IMR-90 (cell line): ENCODE data around the gene C10orf62. TPM values are rescaled to one million over a fixed set of nuclear protein-coding genes. Genes with fewer than 3 reads are reported as not detected.
A peak's percentile ranks its signal among the peaks of the same experiment; 100 is the strongest.

ENCODE experiments used
- ATAC-seq: fragments of 200-7000 bp; cut with Tn5 transposase; 2 replicates; pipeline ENCODE4 v1.9.1; 2020; ENCODE audit warnings: low read depth, mild to moderate bottlenecking, moderate library complexity
- BruUV-seq: library from RNA; stranded (reverse); fragments of 400-500 nt; replicated peaks from 2 replicates; lab custom pipeline; 2021; lab: Mats Ljungman, UMichigan
- CTCF ChIA-PET: fragments of 300-600 bp; formaldehyde crosslinking; extraction: SDS; loops from one replicate; lab custom pipeline; 2021; ENCODE audit warnings: antibody characterized with exemption; lab: Yijun Ruan, JAX
- POLR2A ChIA-PET: fragments of 300-600 bp; sonication (Branson Sonifier 250); formaldehyde crosslinking; loops from one replicate; lab custom pipeline; 2022; ENCODE audit warnings: antibody characterized with exemption; ENCODE audit not compliant: unreplicated experiment; lab: Charles Lee
- DNase-seq: peaks from one replicate; pipeline ENCODE4 v3.0.0; 2013
- H2AFZ ChIP-seq: replicated peaks from 2 replicates; pipeline ENCODE3; 2013; ENCODE audit warnings: low read length, mild to moderate bottlenecking; ENCODE audit not compliant: poor library complexity
- H2AK5ac ChIP-seq: 2 replicates; pipeline ENCODE4 v1.6.1; 2013; ENCODE audit warnings: low read depth, low read length, inconsistent platforms
- H2AK9ac ChIP-seq: replicated peaks from 2 replicates; pipeline ENCODE3; 2013; ENCODE audit warnings: mild to moderate bottlenecking, low read depth, low read length, moderate library complexity; ENCODE audit not compliant: poor library complexity
- H2BK120ac ChIP-seq: 2 replicates; pipeline ENCODE4 v1.6.1; 2013; ENCODE audit warnings: low read depth, low read length, inconsistent platforms
- H2BK15ac ChIP-seq: 3 replicates; pipeline ENCODE4 v1.6.1; 2013; ENCODE audit warnings: low read depth, low read length, inconsistent platforms
- H2BK20ac ChIP-seq: 2 replicates; pipeline ENCODE4 v1.6.1; 2013; ENCODE audit warnings: low read depth, mild to moderate bottlenecking, inconsistent platforms, low read length, moderate library complexity
- H2BK5ac ChIP-seq: 2 replicates; pipeline ENCODE4 v1.6.1; 2013; ENCODE audit warnings: mild to moderate bottlenecking, low read depth, low read length, inconsistent platforms; ENCODE audit not compliant: poor library complexity, severe bottlenecking
- H3K14ac ChIP-seq: replicated peaks from 2 replicates; pipeline ENCODE4 v1.6.1; 2013; ENCODE audit warnings: low read depth, low read length, inconsistent platforms
- H3K18ac ChIP-seq: 2 replicates; pipeline ENCODE4 v1.6.1; 2013; ENCODE audit warnings: low read depth, low read length, control low read depth
- H3K23ac ChIP-seq: 2 replicates; pipeline ENCODE4 v1.6.1; 2013; ENCODE audit warnings: low read depth, low read length, inconsistent platforms
- H3K27ac ChIP-seq: 2 replicates; pipeline ENCODE4 v1.5.1; 2013; ENCODE audit warnings: mild to moderate bottlenecking, control low read depth, low read length; ENCODE audit not compliant: insufficient read depth
- H3K27me3 ChIP-seq: 2 replicates; pipeline ENCODE4 v1.6.1; 2013; ENCODE audit warnings: low read length; ENCODE audit not compliant: control insufficient read depth, insufficient read depth
- H3K36me3 ChIP-seq: 2 replicates; pipeline ENCODE4 v1.6.1; 2013; ENCODE audit warnings: low read length, mixed read lengths; ENCODE audit not compliant: control insufficient read depth, insufficient read depth
- H3K4ac ChIP-seq: 2 replicates; pipeline ENCODE4 v1.6.1; 2013; ENCODE audit warnings: low read depth, low read length, inconsistent platforms
- H3K4me1 ChIP-seq: 2 replicates; pipeline ENCODE4 v1.6.1; 2013; ENCODE audit warnings: low read length, mixed read lengths; ENCODE audit not compliant: control insufficient read depth, insufficient read depth
- H3K4me2 ChIP-seq: 2 replicates; pipeline ENCODE4 v1.6.1; 2013; ENCODE audit warnings: low read depth, mild to moderate bottlenecking, control low read depth, low read length, moderate library complexity
- H3K4me3 ChIP-seq: 2 replicates; pipeline ENCODE4 v1.5.1; 2013; ENCODE audit warnings: low read depth, mild to moderate bottlenecking, control low read depth, low read length, moderate library complexity; ENCODE audit not compliant: insufficient read depth
- H3K56ac ChIP-seq: 2 replicates; pipeline ENCODE4 v1.6.1; 2013; ENCODE audit warnings: low read length, inconsistent platforms; ENCODE audit not compliant: insufficient read depth; ENCODE audit errors: extremely low read depth
- H3K79me1 ChIP-seq, 2 experiments: 2 replicates each; pipeline ENCODE4 v1.6.1; 2013; ENCODE audit warnings: low read length in 2 of 2, inconsistent platforms in 1 of 2, low read depth in 1 of 2
- H3K9ac ChIP-seq: 2 replicates; pipeline ENCODE4 v1.6.1; 2013; ENCODE audit warnings: low read depth, low read length, control low read depth
- H3K9me1 ChIP-seq: 2 replicates; pipeline ENCODE4 v1.6.1; 2013; ENCODE audit warnings: low read length, inconsistent platforms; ENCODE audit not compliant: insufficient read depth
- H3K9me3 ChIP-seq: 2 replicates; pipeline ENCODE4 v1.6.1; 2013; ENCODE audit warnings: low read length; ENCODE audit not compliant: control insufficient read depth, insufficient read depth
- H4K20me1 ChIP-seq: 2 replicates; pipeline ENCODE4 v1.6.1; 2013; ENCODE audit warnings: low read length, inconsistent platforms; ENCODE audit not compliant: insufficient read depth
- H4K5ac ChIP-seq: 2 replicates; pipeline ENCODE4 v1.6.1; 2013; ENCODE audit warnings: mild to moderate bottlenecking, low read depth, low read length, control low read depth
- H4K8ac ChIP-seq, 2 experiments: 2 replicates each; pipeline ENCODE4 v1.6.1; 2013; ENCODE audit warnings: low read depth in 2 of 2, low read length in 2 of 2, control low read depth in 1 of 2, inconsistent platforms in 1 of 2
- H4K91ac ChIP-seq: 2 replicates; pipeline ENCODE4 v1.6.1; 2013; ENCODE audit warnings: low read depth, low read length, inconsistent platforms; ENCODE audit not compliant: insufficient read depth
- BHLHE40 ChIP-seq: fragments of 150-350 bp; IDR thresholded peaks from 2 replicates; pipeline ENCODE4 v1.6.1; 2016; ENCODE audit warnings: mild to moderate bottlenecking, low read depth, low read length
- CEBPB ChIP-seq: IDR thresholded peaks from 2 replicates; pipeline ENCODE4 v1.6.1; 2012; ENCODE audit warnings: low read depth, low read length, improper control_type of control experiment
- CHD1 ChIP-seq: IDR thresholded peaks from 2 replicates; pipeline ENCODE4 v1.6.1; 2012; ENCODE audit warnings: low read depth, low read length, improper control_type of control experiment
- CTCF ChIP-seq: conservative IDR thresholded peaks from 2 replicates; pipeline ENCODE4 v1.5.1; 2012; ENCODE audit warnings: mild to moderate bottlenecking, low read depth, low read length, improper control_type of control experiment
- FOS ChIP-seq: fragments of 150-350 bp; IDR thresholded peaks from 2 replicates; pipeline ENCODE4 v1.6.1; 2016; ENCODE audit warnings: low read depth, low read length
- MAFK ChIP-seq: IDR thresholded peaks from 2 replicates; pipeline ENCODE4 v1.6.1; 2012; ENCODE audit warnings: low read depth, low read length, improper control_type of control experiment
- MAZ ChIP-seq: IDR thresholded peaks from 2 replicates; pipeline ENCODE4 v1.6.1; 2012; ENCODE audit warnings: low read depth, mild to moderate bottlenecking, low read length, improper control_type of control experiment, moderate library complexity, borderline replicate concordance
- MXI1 ChIP-seq: IDR thresholded peaks from 2 replicates; pipeline ENCODE4 v1.6.1; 2012; ENCODE audit warnings: low read depth, mild to moderate bottlenecking, low read length, moderate library complexity, borderline replicate concordance
- NFE2L2 ChIP-seq: fragments of 150-350 bp; IDR thresholded peaks from 2 replicates; pipeline ENCODE4 v1.6.1; 2016; ENCODE audit warnings: low read depth, mild to moderate bottlenecking, low read length
- POLR2A ChIP-seq: IDR thresholded peaks from 2 replicates; pipeline ENCODE4 v1.6.1; 2012; ENCODE audit warnings: mild to moderate bottlenecking, low read depth, low read length
- RAD21 ChIP-seq: IDR thresholded peaks from 2 replicates; pipeline ENCODE4 v1.6.1; 2012; ENCODE audit warnings: low read length, improper control_type of control experiment
- RCOR1 ChIP-seq: IDR thresholded peaks from 2 replicates; pipeline ENCODE4 v1.6.1; 2012; ENCODE audit warnings: mild to moderate bottlenecking, low read length, improper control_type of control experiment; ENCODE audit not compliant: insufficient replicate concordance
- RFX5 ChIP-seq: IDR thresholded peaks from 2 replicates; pipeline ENCODE4 v1.8.0; 2012; ENCODE audit warnings: low read depth, mild to moderate bottlenecking, low read length, moderate library complexity
- SMC3 ChIP-seq: fragments of 150-350 bp; IDR thresholded peaks from 2 replicates; pipeline ENCODE4 v1.6.1; 2016; ENCODE audit warnings: low read depth, mild to moderate bottlenecking, antibody characterized with exemption, low read length, moderate library complexity
- USF2 ChIP-seq: fragments of 150-350 bp; IDR thresholded peaks from 2 replicates; pipeline ENCODE4 v1.6.1; 2017; ENCODE audit warnings: mild to moderate bottlenecking, antibody characterized with exemption, low read length, low read depth
- WGBS, 2 experiments: methylation state at CpG; one replicate each; pipeline versions ENCODE4 v1.1.5 to v1.1.7; 2013; ENCODE audit warnings: missing lambda C conversion rate in 2 of 2; ENCODE audit not compliant: insufficient read length in 1 of 2; ENCODE audit errors: extremely low coverage in 2 of 2; 5-methylcytosine and 5-hydroxymethylcytosine counted together
- dilution Hi-C: fragments of 300-500 bp; cut with HindIII; formaldehyde crosslinking; loops from one replicate; pipeline ENCODE4 v1.14.3; 2018; ENCODE audit warnings: low sequenced_read_pairs; ENCODE audit not compliant: unreplicated experiment
- in situ Hi-C: fragments of 300-500 bp; cut with MboI; formaldehyde crosslinking; loops from 3 replicates; pipeline ENCODE4 v1.14.3; 2019; ENCODE audit warnings: low sequenced_read_pairs, inconsistent platforms, mixed read lengths
- intact Hi-C: fragments of 100-400 bp; cut with micrococcal nuclease; formaldehyde crosslinking; loops from 2 replicates; pipeline ENCODE4 v1.10.0; 2022
- polyA plus RNA-seq, 3 experiments: library from polyadenylated mRNA; depleted of rRNA; stranded (reverse); fragments of >200 nt; gene quantifications; 2 replicates each; pipeline ENCODE4 v1.2.3, GENCODE V29; 2012; ENCODE audit warnings: low replicate concordance in 1 of 3
- total RNA-seq: library from RNA; depleted of rRNA; stranded (reverse); fragments of >200 nt; gene quantifications from 2 replicates; pipeline ENCODE4 v1.2.3, GENCODE V29; 2012

The C10orf62 gene
- total and polyA plus RNA-seq, 2 of the 4 experiments (the other 2 are of a cell fraction), result not detected

DNA sequence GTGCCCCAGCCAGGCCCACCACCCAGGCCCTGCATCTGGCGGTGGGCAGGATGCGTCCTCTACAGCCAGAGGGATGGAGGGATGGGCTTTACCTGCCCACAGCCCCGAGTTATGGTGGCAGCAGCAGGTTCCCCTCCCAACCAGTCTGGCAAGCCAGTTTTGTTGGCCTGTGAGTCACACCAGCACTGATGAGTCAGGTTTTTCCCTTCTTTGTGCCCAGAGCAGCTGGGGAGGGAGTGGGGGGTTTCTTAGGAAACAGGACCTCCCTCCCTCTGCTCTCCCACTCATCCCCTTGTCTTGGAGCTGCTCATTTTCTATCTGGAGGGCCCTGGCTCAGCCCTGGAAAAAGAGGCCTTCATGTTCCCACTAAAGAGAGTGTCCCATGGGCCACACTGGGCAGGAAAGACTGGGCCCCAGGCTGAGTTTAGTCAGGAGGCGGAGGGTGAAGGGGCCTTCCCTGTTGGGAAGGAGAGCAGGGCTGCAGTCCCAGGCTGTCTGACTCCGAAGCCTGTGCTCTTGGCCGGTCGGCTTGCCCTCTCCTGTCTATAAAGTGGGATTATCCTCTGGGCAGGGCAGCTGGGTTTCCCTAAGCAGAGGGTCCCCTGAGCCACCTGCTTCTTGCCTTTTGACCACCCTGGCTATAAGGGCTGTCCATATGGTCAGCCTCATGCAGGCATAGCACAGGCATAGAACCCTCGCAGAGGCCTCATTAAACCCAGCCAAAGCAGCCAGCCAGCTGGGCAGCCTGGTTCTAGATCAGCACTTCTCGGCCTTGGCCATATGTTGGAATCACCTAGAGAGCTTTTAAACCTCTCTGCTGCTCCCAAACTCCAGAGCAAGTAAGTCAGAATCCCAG is 47.1 kb upstream of the C10orf62 start:
- intact Hi-C loops (no loop called here), in situ Hi-C loops (no loop called here), dilution Hi-C loops (no loop called here)
- WGBS, 2 experiments, result 37% methylated on average over 2 of the region's 9 CpGs; no CpG with 5 or more reads in 1 of the 2 experiments
- peak overlapping the region; percentile 73 for H3K56ac ChIP-seq
- H2BK15ac ChIP-seq, result peak overlapping the region; percentile 53; the same call in 2 of the 3 replicates
- H4K20me1 ChIP-seq, result no peaks in the 10 kb centered on the region
- H2BK120ac ChIP-seq, result peak overlapping the region; percentile 87
- peak overlapping the region; percentile 90 for H2AK5ac ChIP-seq
- peak overlapping the region; percentile 84 for H3K14ac ChIP-seq
- H4K5ac ChIP-seq, result peak overlapping the region; percentile 85
- BruUV-seq, result no TSS peak
- H4K8ac ChIP-seq, result peak overlapping the region; percentile 83 to 94
- ATAC-seq (peak; percentile 43), DNase-seq (peak; percentile 97)
- no peaks in the 10 kb centered on the region for H3K27me3 ChIP-seq
- peak overlapping the region; percentile 40 for H3K9ac ChIP-seq
- peaks cover 16% of the 10 kb centered on the region for H3K9me1 ChIP-seq
- H3K79me1 ChIP-seq, result peaks cover 23 to 85% of the 10 kb centered on the region in 2 experiments
- H3K4me3 ChIP-seq, result no peak overlapping the region
- peak overlapping the region; percentile 91 for H4K91ac ChIP-seq
- H2BK5ac ChIP-seq, result peak overlapping the region; percentile 95
- H3K4ac ChIP-seq, result peak overlapping the region; percentile 95
- peak overlapping the region; percentile 97 for H2AK9ac ChIP-seq
- H3K4me2 ChIP-seq, result peak overlapping the region; percentile 30
- peak overlapping the region; percentile 89 for H2AFZ ChIP-seq
- H3K36me3 ChIP-seq, result no peaks in the 10 kb centered on the region
- no peaks in the 10 kb centered on the region for H3K9me3 ChIP-seq
- peak overlapping the region; percentile 95 for H2BK20ac ChIP-seq
- peaks cover 39% of the 10 kb centered on the region for H3K4me1 ChIP-seq
- peak overlapping the region; percentile 90 for H3K18ac ChIP-seq
- peak overlapping the region; percentile 92 for H3K27ac ChIP-seq
- ChIA-PET CTCF (interaction anchor here (1.0 kb wide), 1 partner anchor 9 kb away, joined by 4 read pairs; no protein-coding TSS in a partner anchor), POLR2A (interaction anchor here (1.0 kb wide), 1 partner anchor 10 kb away, joined by 3 read pairs; no protein-coding TSS in a partner anchor)
- H3K23ac ChIP-seq, result peak overlapping the region; percentile 83
- TF ChIP-seq CTCF, result no peak
- TF ChIP-seq RAD21, result no peak
- no peak for TF ChIP-seq BHLHE40
- TF ChIP-seq MAZ, result peak; percentile 87
- TF ChIP-seq NFE2L2, result peak; percentile 43; the same call in 1 of the 2 replicates
- no peak for TF ChIP-seq RFX5
- no peak for TF ChIP-seq USF2
- TF ChIP-seq MXI1, result no peak
- peak; percentile 81 for TF ChIP-seq MAFK
- peak; percentile 69 for TF ChIP-seq RCOR1
- peak; percentile 99 for TF ChIP-seq FOS
- no peak for TF ChIP-seq CHD1
- TF ChIP-seq SMC3, result no peak
- peak; percentile 53; the same call in 1 of the 2 replicates for TF ChIP-seq POLR2A
- TF ChIP-seq CEBPB, result no peak
